HFFc6 (cell line): ENCODE measurements around the gene CD44. TPM values are rescaled to one million over a fixed set of nuclear protein-coding genes. Genes with fewer than 3 reads are reported as not detected.

Experiments
- DNase-seq: peaks from one replicate; pipeline ENCODE4 v3.0.0-alpha.2; 2018
- H3K27ac Mint-ChIP-seq: 2 replicates; pipeline ENCODE4 v1.8.0; 2020; ENCODE audit warnings: mild to moderate bottlenecking, mixed read lengths
- H3K27me3 Mint-ChIP-seq: 2 replicates; pipeline ENCODE4 v1.8.0; 2021; ENCODE audit warnings: mild to moderate bottlenecking, moderate library complexity, mixed read lengths; ENCODE audit not compliant: insufficient read depth
- H3K36me3 Mint-ChIP-seq: 2 replicates; pipeline ENCODE4 v1.8.0; 2021; ENCODE audit warnings: low read depth, mixed read lengths
- H3K4me1 Mint-ChIP-seq: 2 replicates; pipeline ENCODE4 v1.8.0; 2020; ENCODE audit warnings: low read depth, mixed read lengths
- H3K4me3 Mint-ChIP-seq: 2 replicates; pipeline ENCODE4 v1.8.0; 2020; ENCODE audit warnings: mild to moderate bottlenecking, moderate library complexity, mixed read lengths
- H3K9me3 Mint-ChIP-seq: 2 replicates; pipeline ENCODE4 v1.8.0; 2020; ENCODE audit warnings: mild to moderate bottlenecking, mixed read lengths
- CTCF ChIP-seq: fragments of 200-600 bp; sonication (generic); IDR thresholded peaks from 2 replicates; pipeline ENCODE4 v1.5.0; 2021; ENCODE audit warnings: antibody characterized with exemption, mild to moderate bottlenecking
- total RNA-seq, 6 experiments: library from RNA; stranded (reverse); fragmentation: NEBNext Ultra II Directional; extraction: Animal tissue kit (Norgen Biotek cat#: 25700); gene quantifications; 2 replicates in 1 of 6; 3 replicates in 5 of 6; pipeline ENCODE4 v1.2.3, GENCODE V29; 2021

The CD44 gene
- total RNA-seq, 6 experiments from 2014 or later, result 1,912 to 2,221 (median 2,175) TPM

GRCh38 chr11:35160902-35161597, 22.1 kb downstream of the CD44 start:
- Mint-ChIP-seq H3K27me3 (peaks cover 5% of the 10 kb centered on the region; the same call in 1 of the 2 replicates), H3K27ac (peak overlapping the region; percentile 99), H3K36me3 (peaks cover 78% of the 10 kb centered on the region), H3K4me3 (peak overlapping the region; percentile 46), H3K9me3 (no peaks in the 10 kb centered on the region), H3K4me1 (peaks cover 100% of the 10 kb centered on the region)
- no peak for DNase-seq
- no peak for TF ChIP-seq CTCF

- Mint-ChIP-seq H3K4me3 (peak overlapping the region; percentile 67), H3K27ac (peak overlapping the region; percentile 99), H3K9me3 (no peaks in the 10 kb centered on the region), H3K27me3 (peaks cover 14% of the 10 kb centered on the region; the same call in 1 of the 2 replicates), H3K36me3 (peaks cover 74% of the 10 kb centered on the region), H3K4me1 (peaks cover 100% of the 10 kb centered on the region)
- no peak for TF ChIP-seq CTCF
- no peak for DNase-seq
Observed at GRCh38 chr11:35162745-35163144, 23.8 kb downstream of the CD44 start.

GRCh38 chr11:35163209-35163608, 24.2 kb downstream of the CD44 start:
- Mint-ChIP-seq H3K9me3 (no peaks in the 10 kb centered on the region), H3K4me1 (peaks cover 100% of the 10 kb centered on the region), H3K4me3 (peak overlapping the region; percentile 85), H3K27me3 (peaks cover 14% of the 10 kb centered on the region; the same call in 1 of the 2 replicates), H3K27ac (peak overlapping the region; percentile 99), H3K36me3 (peaks cover 71% of the 10 kb centered on the region)
- DNase-seq, result no peak
- no peak for TF ChIP-seq CTCF

- peaks cover 15% of the 10 kb centered on the region; the same call in 1 of the 2 replicates for H3K27me3 Mint-ChIP-seq
- no peaks in the 10 kb centered on the region for H3K9me3 Mint-ChIP-seq
- TF ChIP-seq CTCF, result peak; percentile 62
- peak overlapping the region; percentile 99 for H3K27ac Mint-ChIP-seq
- H3K4me1 Mint-ChIP-seq, result peaks cover 100% of the 10 kb centered on the region
- H3K36me3 Mint-ChIP-seq, result peaks cover 71% of the 10 kb centered on the region
- DNase-seq, result no peak
- peak overlapping the region; percentile 85 for H3K4me3 Mint-ChIP-seq
Observed at GRCh38 chr11:35163702-35164496, 24.9 kb downstream of the CD44 start.

- DNase-seq, result no peak
- no peak for TF ChIP-seq CTCF
- Mint-ChIP-seq H3K4me1 (peaks cover 100% of the 10 kb centered on the region), H3K27ac (peak overlapping the region; percentile 99), H3K4me3 (peak overlapping the region; percentile 85), H3K36me3 (peaks cover 71% of the 10 kb centered on the region), H3K9me3 (no peaks in the 10 kb centered on the region), H3K27me3 (peaks cover 22% of the 10 kb centered on the region; the same call in 1 of the 2 replicates)
Observed at GRCh38 chr11:35165030-35165422, 26.1 kb downstream of the CD44 start.
